Prostate gland (tissue), 2 donors: Measurements from ENCODE around the gene DMD. TPM values are rescaled to one million over a fixed set of nuclear protein-coding genes. Genes with fewer than 3 reads are reported as not detected.

Source experiments
- DNase-seq: peaks from one replicate; pipeline ENCODE4 v3.0.0-alpha.2; 2019; ENCODE audit warnings: low spot score
- H3K27ac ChIP-seq, 2 donors: fragments of 200-600 bp; sonication (generic); 2 replicates each; pipeline ENCODE4 v1.5.1; 2017 to 2019
- H3K27me3 ChIP-seq: fragments of 200-600 bp; sonication (generic); replicated peaks from 2 replicates; pipeline ENCODE4 v1.5.1; 2019; ENCODE audit not compliant: insufficient read depth
- H3K36me3 ChIP-seq, 2 donors: fragments of 200-600 bp; sonication (generic); 1 replicate in 1 of 2; 2 replicates in 1 of 2; pipeline versions ENCODE4 v1.5.1 to v1.8.1; 2017 to 2019
- H3K4me1 ChIP-seq: fragments of 200-600 bp; sonication (generic); replicated peaks from 2 replicates; pipeline ENCODE4 v1.5.1; 2019
- H3K4me3 ChIP-seq, 2 donors: fragments of 200-600 bp; sonication (generic); 2 replicates each; pipeline ENCODE4 v1.5.1; 2017 to 2019
- H3K9me3 ChIP-seq: fragments of 200-600 bp; sonication (generic); 2 replicates; pipeline ENCODE4 v1.5.1; 2017
- CTCF ChIP-seq, 4 experiments: fragments of 200-600 bp in 2 of 4; fragments of 450-650 bp in 2 of 4; sonication (generic) in 2 of 4; IDR thresholded peaks; 1 replicate in 3 of 4; 2 replicates in 1 of 4; pipeline ENCODE4 v1.5.1; 2016 to 2019; ENCODE audit warnings: antibody characterized with exemption in 4 of 4, mild to moderate bottlenecking in 2 of 4, moderate library complexity in 2 of 4
- POLR2A ChIP-seq: fragments of 450-650 bp; IDR thresholded peaks from one replicate; pipeline ENCODE4 v1.6.1; 2016; ENCODE audit warnings: antibody characterized with exemption, mild to moderate bottlenecking
- POLR2AphosphoS5 ChIP-seq: sonication (generic); formaldehyde crosslinking; IDR thresholded peaks from one replicate; pipeline ENCODE4 v1.6.1; 2017; ENCODE audit warnings: antibody characterized with exemption
- WGBS: methylation state at CpG from one replicate; pipeline ENCODE4 v1.1.5; 2018; 5-methylcytosine and 5-hydroxymethylcytosine counted together
- intact Hi-C: fragments of 100-400 bp; cut with DNase I; formaldehyde crosslinking; loops from one replicate; pipeline ENCODE4 v1.14.2; 2022
- total RNA-seq, 2 donors: library from RNA; depleted of rRNA; stranded (reverse); fragments of >200 nt; gene quantifications; one replicate each; pipeline ENCODE4 v1.1.0, GENCODE V29; 2016

DMD gene
- total RNA-seq, 2 donors from 2014 or later: 17.6 to 34.8 TPM

GRCh38 chrX:31336419-31336818 lies 1874.9 kb downstream of the DMD start:
- 86% methylated on average over 2 of the region's 2 CpGs for WGBS
- Histone ChIP-seq H3K9me3 (no peaks in the 10 kb centered on the region), H3K4me3 (no peak overlapping the region), H3K27me3 (no peaks in the 10 kb centered on the region), H3K27ac (no peak overlapping the region), H3K36me3 (no peaks in the 10 kb centered on the region), H3K4me1 (no peaks in the 10 kb centered on the region)
- intact Hi-C loops: no loop called here
- DNase-seq: no peak
- no peak for TF ChIP-seq POLR2A
- no peak for TF ChIP-seq CTCF (IDR thresholded peaks at IDR 0.05)
- no peak for TF ChIP-seq POLR2AphosphoS5

- Histone ChIP-seq H3K4me1 (no peaks in the 10 kb centered on the region), H3K27ac (no peak overlapping the region), H3K36me3 (no peaks in the 10 kb centered on the region), H3K9me3 (no peaks in the 10 kb centered on the region), H3K4me3 (no peak overlapping the region), H3K27me3 (no peaks in the 10 kb centered on the region)
- WGBS: 85% methylated on average over 1 of the region's 1 CpG
- no peak for TF ChIP-seq POLR2AphosphoS5
- intact Hi-C loops: no loop called here
- no peak for DNase-seq
Measured at GRCh38 chrX:31334997-31335396, 1876.4 kb downstream of the DMD start.

GRCh38 chrX:31333165-31333831 lies 1878.1 kb downstream of the DMD start:
- Histone ChIP-seq H3K9me3 (no peaks in the 10 kb centered on the region), H3K27ac (no peak overlapping the region), H3K4me1 (no peaks in the 10 kb centered on the region), H3K4me3 (no peak overlapping the region), H3K27me3 (no peaks in the 10 kb centered on the region), H3K36me3 (no peaks in the 10 kb centered on the region)
- WGBS: 42% methylated on average over 4 of the region's 4 CpGs
- no peak for DNase-seq
- TF ChIP-seq POLR2A (no peak), POLR2AphosphoS5 (no peak), CTCF (IDR thresholded peaks at IDR 0.05) (no peak)
- intact Hi-C loops: no loop called here

- TF ChIP-seq POLR2AphosphoS5 (no peak), CTCF (IDR thresholded peaks at IDR 0.05) (no peak), POLR2A (no peak)
- intact Hi-C loops: no loop called here
- H3K4me1 ChIP-seq: no peaks in the 10 kb centered on the region
- no peaks in the 10 kb centered on the region for H3K9me3 ChIP-seq
- no peaks in the 10 kb centered on the region for H3K36me3 ChIP-seq
- H3K27ac ChIP-seq: no peak overlapping the region
- H3K4me3 ChIP-seq: no peak overlapping the region
- WGBS: 80% methylated on average over 5 of the region's 5 CpGs
- no peaks in the 10 kb centered on the region for H3K27me3 ChIP-seq
- DNase-seq: no peak
Measured at GRCh38 chrX:31331928-31332327, 1879.4 kb downstream of the DMD start.

- Histone ChIP-seq H3K27me3 (no peaks in the 10 kb centered on the region), H3K4me3 (no peak overlapping the region), H3K36me3 (no peaks in the 10 kb centered on the region), H3K4me1 (no peaks in the 10 kb centered on the region), H3K9me3 (no peaks in the 10 kb centered on the region), H3K27ac (no peak overlapping the region)
- WGBS: 21% methylated on average over 1 of the region's 1 CpG
- intact Hi-C loops: no loop called here
- no peak for DNase-seq
- TF ChIP-seq CTCF (IDR thresholded peaks at IDR 0.05) (no peak), POLR2A (no peak), POLR2AphosphoS5 (no peak)
Measured at GRCh38 chrX:31331015-31331414, 1880.3 kb downstream of the DMD start.
